ENCODE data around the gene GAB2.

GAB2 gene

DNA sequence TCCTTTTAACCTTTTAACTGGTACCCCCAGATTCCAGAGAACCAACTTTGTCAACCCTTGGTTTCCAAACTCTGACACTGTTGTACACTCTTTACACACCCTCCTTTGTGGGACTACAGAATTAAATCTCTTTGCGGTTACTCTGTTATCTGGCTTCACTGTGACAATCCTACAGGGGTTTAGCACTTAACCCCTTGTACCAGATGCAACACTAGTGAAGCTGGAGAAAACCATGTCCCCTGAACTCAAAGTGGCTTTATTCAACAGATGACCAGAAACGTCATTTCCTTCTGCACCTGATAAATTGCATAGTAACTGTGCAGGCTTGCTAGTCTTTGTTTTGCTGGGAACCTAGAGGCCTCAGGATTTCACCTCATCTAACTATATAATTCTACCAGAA is 5.6 kb upstream of the GAB2 start:
- DNase-seq (ENCODE audit: low read depth), result no peak
- TF ChIP-seq CTCF (conservative IDR thresholded peaks at IDR 0.05; ENCODE audit: low read depth, low read length), result no peak
- H3K4me3 ChIP-seq (ENCODE audit: low read depth, low read length), result no peak overlapping the region

- no peak for TF ChIP-seq CTCF (conservative IDR thresholded peaks at IDR 0.05; ENCODE audit: low read depth, low read length)
- no peak overlapping the region for H3K4me3 ChIP-seq (ENCODE audit: low read depth, low read length)
- peak; percentile 56 for DNase-seq (ENCODE audit: low read depth)
Measured at GRCh38 chr11:78420796-78421209, 3.2 kb upstream of the GAB2 start.

DNA sequence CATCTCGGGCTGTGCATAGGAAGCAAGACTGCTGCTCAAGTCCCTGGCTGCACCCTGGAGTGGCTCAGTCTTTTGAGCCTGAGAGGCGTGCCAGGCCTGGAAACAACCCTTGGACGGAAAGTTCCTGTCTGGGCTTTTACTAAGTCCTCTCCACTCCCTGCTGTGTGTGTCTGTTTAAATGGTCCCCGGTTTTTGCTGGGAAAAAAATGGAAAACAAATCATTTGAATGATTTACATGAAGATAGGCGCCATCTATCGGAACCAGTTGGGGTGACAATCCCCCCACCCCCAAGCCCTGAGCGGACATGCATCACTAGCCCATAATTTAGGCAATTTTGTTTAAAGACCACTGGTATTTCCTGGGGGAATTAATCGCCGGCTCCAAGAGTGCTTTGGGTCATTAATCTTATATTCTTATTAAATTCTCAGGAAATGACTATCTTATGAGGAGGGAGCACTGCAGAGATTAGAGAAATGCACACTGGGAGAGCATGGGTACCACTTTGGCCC is 2.7 kb upstream of the GAB2 start:
- DNase-seq (ENCODE audit: low read depth), result peak; percentile 95
- TF ChIP-seq CTCF (conservative IDR thresholded peaks at IDR 0.05; ENCODE audit: low read depth, low read length), result peak; percentile 83
- H3K4me3 ChIP-seq (ENCODE audit: low read depth, low read length), result peak overlapping the region; percentile 27

- DNase-seq (ENCODE audit: low read depth), result peak; percentile 97
- no peak for TF ChIP-seq CTCF (conservative IDR thresholded peaks at IDR 0.05; ENCODE audit: low read depth, low read length)
- H3K4me3 ChIP-seq (ENCODE audit: low read depth, low read length), result no peak overlapping the region
Measured at GRCh38 chr11:78419327-78419726, 1.7 kb upstream of the GAB2 start.

- TF ChIP-seq CTCF (conservative IDR thresholded peaks at IDR 0.05; ENCODE audit: low read depth, low read length), result no peak
- peak overlapping the region; percentile 75 for H3K4me3 ChIP-seq (ENCODE audit: low read depth, low read length)
Measured at GRCh38 chr11:78418584-78419211, 1.1 kb upstream of the GAB2 start.

GRCh38 chr11:78417888-78418583 is 416 bp upstream of the GAB2 start:
- TF ChIP-seq CTCF (conservative IDR thresholded peaks at IDR 0.05; ENCODE audit: low read depth, low read length), result no peak
- peak; percentile 71 for DNase-seq (ENCODE audit: low read depth)
- peak overlapping the region; percentile 75 for H3K4me3 ChIP-seq (ENCODE audit: low read depth, low read length)

More at GRCh38 chr11:78418584-78419211, 1.1 kb upstream of the GAB2 start:
- peak; percentile 26 for DNase-seq (ENCODE audit: low read depth)

All from choroid plexus epithelial cell (primary cell).